Activated CD4-positive, alpha-beta T cell treated with anti-CD3 and anti-CD28 coated beads, Interleukin-2, amount 50 U/mL, for 48 hours (primary cell): Measurements from ENCODE around the gene C4A.
"Not testable (repeated sequence)": the region's sequence is repeated elsewhere in the genome, so short reads cannot be mapped to it uniquely, and the experiment has no call there.

Experiments
- DNase-seq, 2 experiments: peaks; one replicate each; pipeline ENCODE4 v3.0.0-alpha.2; 2020

Gene C4A

DNA sequence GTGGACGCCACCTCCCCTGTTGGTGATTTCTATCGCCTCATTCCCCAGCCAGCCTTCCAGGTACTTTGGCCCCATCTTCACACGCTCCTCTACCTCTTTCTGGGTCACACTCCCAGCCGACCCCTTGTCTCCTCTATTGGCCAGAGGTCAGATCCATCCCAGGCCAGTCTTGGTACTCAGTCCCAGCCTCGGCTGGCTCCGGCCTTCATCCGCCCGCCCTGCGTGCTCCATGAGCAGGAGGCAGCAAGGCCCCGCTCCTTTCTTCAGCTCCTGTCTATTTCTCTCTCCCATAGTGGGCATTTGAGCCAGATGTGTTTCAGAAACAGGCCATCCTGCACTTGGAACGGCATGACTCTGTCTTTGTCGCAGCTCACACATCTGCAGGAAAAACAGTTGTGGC is 20.2 kb upstream of the C4A start:
- no peak for DNase-seq

DNA sequence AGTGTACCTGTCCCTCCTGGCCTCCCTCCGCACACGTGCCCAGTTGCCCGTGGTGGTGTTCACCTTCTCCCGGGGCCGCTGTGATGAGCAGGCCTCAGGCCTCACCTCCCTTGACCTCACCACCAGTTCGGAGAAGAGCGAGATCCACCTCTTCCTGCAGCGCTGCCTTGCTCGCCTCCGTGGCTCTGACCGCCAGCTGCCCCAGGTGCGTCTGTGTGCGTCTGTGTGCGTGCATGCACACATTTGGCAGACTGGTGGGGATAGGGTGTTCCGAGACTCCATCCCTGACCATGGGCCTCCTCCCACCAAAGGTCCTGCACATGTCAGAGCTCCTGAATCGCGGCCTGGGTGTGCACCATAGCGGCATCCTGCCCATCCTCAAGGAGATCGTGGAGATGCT is 17.9 kb upstream of the C4A start:
- no peak for DNase-seq

DNA sequence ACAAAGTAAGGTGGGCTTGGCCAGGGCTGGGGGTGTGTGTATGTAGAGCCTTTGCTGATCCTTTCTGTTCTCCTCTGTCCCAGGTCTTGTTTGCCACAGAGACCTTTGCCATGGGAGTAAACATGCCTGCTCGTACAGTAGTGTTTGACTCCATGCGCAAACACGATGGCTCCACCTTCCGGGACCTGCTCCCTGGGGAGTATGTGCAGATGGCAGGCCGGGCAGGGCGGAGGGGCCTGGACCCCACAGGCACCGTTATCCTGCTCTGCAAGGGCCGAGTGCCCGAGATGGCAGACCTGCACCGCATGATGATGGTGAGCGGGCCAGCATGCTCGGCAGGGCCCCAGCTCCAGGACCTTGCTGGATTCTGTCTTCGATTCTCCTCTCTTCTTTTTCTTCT is 16.2 kb upstream of the C4A start:
- no peak for DNase-seq

GRCh38 chr6:31966506-31966905 is 15.4 kb upstream of the C4A start:
- DNase-seq: no peak

DNA sequence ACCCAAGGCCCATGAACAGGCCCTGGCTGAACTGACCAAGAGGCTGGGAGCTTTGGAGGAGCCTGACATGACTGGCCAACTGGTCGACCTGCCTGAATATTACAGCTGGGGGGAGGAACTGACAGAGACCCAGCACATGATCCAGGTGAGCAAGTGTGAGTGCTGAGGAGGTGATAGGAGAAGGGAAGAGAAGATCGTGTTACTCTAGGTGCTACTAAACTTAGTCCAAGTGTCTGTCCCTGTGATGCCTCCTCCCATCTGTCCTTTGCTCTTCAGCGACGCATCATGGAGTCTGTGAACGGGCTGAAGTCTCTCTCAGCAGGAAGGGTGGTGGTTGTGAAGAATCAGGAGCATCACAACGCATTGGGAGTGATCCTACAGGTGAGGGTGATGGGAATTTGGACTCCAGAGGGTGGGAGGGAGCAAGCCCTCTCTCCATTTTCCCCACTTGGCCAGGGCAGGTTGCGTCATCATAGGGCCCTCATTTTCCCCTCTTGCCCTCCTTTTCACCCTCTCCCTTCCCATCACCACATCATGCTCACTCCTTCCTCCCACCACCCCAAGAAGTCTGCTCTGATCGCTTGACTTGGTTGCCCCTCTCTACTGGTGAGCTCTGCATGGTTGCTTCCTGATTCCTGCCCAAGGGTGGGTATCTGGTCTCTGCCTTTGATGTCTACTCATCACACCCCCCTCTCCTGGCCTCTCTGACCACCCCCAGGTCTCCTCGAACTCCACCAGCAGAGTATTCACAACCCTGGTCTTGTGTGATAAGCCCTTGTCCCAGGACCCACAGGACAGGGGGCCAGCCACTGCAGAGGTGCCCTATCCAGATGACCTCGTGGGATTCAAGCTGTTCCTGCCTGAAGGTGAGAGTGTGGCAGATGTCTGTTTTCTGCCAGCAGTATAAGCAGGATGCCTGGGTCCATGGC is 14.6 kb upstream of the C4A start:
- no peak for DNase-seq

DNA sequence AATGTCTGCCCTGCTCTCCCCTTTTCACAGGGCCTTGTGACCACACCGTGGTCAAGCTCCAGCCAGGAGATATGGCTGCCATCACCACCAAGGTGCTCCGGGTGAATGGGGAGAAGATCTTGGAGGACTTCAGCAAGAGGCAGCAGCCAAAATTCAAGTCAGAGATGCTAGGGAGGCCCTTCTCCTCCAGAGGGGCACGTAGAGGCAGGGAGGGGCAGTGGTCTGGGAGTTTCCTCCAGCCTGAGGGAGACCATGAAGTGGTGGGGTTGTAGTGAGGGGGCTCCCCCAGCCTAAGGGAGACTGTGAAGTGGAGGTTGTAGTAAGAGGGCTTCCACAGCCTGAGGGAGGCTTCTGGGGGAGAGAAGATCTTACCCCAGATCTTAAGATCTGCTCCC is 13.9 kb upstream of the C4A start:
- no peak for DNase-seq

DNA sequence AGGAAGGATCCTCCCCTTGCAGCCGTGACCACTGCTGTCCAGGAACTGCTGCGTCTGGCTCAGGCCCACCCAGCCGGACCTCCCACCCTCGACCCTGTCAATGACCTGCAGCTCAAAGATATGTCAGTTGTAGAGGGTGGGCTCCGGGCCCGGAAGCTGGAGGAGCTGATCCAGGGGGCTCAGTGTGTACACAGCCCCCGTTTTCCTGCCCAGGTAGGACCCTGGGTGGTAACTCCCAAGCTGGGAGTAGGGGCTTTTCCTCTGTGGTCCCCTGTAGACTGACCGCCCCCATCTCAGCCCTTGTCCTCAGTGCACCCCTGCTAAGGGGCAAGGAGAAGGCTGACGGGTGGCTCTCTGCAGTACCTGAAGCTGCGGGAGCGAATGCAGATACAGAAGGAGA is 13.5 kb upstream of the C4A start:
- DNase-seq: no peak

GRCh38 chr6:31968791-31969711 is 12.8 kb upstream of the C4A start:
- no peak for DNase-seq

GRCh38 chr6:31969712-31970603 is 11.9 kb upstream of the C4A start:
- no peak for DNase-seq

DNA sequence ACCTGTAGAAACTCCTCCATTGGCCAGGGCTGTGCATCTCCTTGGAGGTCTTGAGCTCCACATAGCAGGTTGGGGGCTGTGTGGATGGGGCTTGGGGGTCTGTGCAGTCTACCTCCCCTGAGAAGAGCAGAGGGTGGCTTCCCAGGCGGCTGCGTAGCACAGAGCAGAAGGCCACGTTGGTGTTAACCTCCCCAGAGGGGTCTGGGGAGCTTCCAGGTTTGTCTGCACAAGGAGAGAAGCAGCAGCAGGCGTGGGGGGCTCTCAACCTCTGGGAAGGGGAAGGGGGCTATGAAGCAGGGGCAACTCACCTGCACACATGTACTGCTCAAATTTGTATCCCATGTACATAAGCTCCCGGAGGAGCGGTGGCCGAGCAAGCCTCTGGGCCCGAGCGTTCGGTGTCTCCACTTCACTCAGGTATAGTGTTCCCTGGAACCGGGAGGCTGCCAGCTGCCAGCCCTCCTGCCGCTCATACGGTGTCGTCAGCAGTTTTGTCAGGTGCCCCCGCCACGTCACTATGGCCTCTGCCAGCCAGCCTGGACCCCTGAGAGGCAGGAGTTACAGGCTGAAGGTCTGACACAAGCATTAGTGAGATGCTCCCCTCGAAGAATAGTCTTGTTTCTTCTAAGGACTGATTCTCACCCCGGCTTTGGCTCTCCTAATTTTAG is 11.1 kb upstream of the C4A start:
- DNase-seq: no peak

GRCh38 chr6:31971279-31971992 is 10.4 kb upstream of the C4A start:
- no peak for DNase-seq

- DNase-seq: peak; percentile 96 to 98
Observed at GRCh38 chr6:31971993-31972708, 9.7 kb upstream of the C4A start, which contains the start of gene DXO. TSS of gene DXO (minus strand) at chr6:31972138. CDS start at chr6:31971675, 463 bp downstream.

- peak; percentile 15 to 28 for DNase-seq
Observed at GRCh38 chr6:31972709-31973350, 9.0 kb upstream of the C4A start.

DNA sequence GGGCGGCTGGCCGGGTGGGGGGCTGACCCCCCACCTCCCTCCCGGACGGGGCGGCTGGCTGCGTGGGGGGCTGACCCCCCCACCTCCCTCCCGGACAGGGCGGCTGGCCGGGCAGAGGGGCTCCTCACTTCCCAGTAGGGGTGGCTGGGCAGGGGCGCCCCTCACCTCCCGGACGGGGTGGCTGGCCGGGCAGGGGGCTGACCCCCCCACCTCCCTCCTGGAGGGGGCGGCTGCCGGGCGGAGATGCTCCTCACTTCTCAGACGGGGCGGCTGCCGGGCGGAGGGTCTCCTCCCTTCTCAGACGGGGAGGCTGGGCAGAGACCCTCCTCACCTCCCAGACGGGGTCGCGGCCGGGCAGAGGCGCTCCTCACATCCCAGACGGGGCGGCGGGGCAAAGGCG is 5.8 kb upstream of the C4A start:
- not testable (repeated sequence) for DNase-seq

- DNase-seq: no peak
Observed at GRCh38 chr6:31977816-31978431, 3.9 kb upstream of the C4A start.

DNA sequence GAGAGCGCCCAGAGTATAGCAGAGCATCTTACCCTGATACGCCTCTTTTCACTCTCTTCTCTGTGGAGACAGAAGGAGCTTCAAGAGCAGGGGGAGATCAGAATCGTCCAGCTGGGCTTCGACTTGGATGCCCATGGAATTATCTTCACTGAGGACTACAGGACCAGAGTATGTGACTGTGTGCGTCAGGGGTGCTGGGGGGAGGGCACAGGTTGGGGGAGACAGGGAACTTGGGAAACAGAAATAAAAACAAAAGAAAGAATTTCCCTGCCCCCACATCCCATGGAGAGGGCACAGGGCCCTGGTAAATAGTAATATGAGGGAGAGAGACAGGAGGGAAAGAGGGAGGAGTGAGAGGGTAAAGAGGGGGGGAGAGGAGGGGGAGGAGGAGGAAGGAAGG is 3.0 kb upstream of the C4A start:
- no peak for DNase-seq

GRCh38 chr6:31979238-31979898 is 2.5 kb upstream of the C4A start:
- DNase-seq: no peak

DNA sequence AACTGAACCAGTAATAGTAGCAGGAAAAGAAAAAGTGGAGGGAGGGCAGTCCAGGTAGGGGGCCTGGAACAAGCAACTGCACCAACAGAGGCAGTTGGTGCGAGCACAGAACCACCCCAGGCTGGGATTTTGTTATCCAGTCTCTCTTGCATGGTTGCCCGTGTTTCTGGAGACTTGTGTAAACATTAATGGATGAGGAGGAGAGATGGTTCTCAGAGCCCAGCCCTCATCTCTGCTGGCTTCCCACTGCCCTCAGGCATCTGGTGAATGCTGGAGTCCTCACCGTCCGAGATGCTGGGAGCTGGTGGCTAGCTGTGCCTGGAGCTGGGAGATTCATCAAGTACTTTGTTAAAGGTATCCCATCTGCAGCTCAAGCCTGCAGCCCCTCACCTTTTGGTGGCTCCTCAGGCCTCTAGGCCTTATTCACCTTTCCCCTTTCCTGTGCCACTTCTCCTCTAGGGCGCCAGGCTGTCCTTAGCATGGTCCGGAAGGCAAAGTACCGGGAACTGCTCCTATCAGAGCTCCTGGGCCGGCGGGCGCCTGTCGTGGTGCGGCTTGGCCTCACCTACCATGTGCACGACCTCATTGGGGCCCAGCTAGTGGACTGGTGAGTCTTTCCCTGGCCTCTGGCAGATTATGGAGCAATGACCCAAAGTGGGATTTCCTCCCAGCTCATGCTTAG is 1.5 kb upstream of the C4A start:
- DNase-seq: not testable (repeated sequence)
